ENCODE measurements around the gene FBXO28. TPM values are rescaled to one million over a fixed set of nuclear protein-coding genes. Genes with fewer than 3 reads are reported as not detected.

FBXO28 gene
- total RNA-seq, 1 donor from 2014 or later: 23.2 TPM

GRCh38 chr1:224109981-224110380 is 3.9 kb upstream of the FBXO28 start:
- no peak overlapping the region for H3K4me3 ChIP-seq (ENCODE audit: low read depth, low read length)
- DNase-seq (ENCODE audit: low read depth): no peak
- TF ChIP-seq, protein P1, sequence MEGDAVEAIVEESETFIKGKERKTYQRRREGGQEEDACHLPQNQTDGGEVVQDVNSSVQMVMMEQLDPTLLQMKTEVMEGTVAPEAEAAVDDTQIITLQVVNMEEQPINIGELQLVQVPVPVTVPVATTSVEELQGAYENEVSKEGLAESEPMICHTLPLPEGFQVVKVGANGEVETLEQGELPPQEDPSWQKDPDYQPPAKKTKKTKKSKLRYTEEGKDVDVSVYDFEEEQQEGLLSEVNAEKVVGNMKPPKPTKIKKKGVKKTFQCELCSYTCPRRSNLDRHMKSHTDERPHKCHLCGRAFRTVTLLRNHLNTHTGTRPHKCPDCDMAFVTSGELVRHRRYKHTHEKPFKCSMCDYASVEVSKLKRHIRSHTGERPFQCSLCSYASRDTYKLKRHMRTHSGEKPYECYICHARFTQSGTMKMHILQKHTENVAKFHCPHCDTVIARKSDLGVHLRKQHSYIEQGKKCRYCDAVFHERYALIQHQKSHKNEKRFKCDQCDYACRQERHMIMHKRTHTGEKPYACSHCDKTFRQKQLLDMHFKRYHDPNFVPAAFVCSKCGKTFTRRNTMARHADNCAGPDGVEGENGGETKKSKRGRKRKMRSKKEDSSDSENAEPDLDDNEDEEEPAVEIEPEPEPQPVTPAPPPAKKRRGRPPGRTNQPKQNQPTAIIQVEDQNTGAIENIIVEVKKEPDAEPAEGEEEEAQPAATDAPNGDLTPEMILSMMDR (conservative IDR thresholded peaks at IDR 0.05; ENCODE audit: low read depth, low read length): no peak

DNA sequence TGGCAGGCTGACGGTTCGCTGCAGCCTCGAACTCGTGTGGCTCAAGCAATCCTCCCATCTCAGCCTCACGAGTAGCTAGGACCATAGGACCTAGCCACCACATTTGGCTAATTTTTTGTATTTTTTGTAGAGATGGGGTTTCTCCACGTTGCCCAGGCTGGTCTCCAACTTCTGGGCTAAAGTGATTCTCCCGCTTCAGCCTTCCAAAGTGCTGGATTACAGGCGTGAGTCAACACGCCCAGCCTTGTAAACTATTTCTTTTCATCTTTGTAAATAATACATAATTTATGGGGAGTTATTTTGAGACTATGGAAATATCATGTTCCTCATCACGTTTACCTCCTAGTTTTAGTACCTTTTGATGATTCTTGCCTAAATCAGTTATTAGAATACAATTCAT is 906 bp upstream of the FBXO28 start:
- no peak overlapping the region for H3K4me3 ChIP-seq (ENCODE audit: low read depth, low read length)
- TF ChIP-seq, protein P1 (conservative IDR thresholded peaks at IDR 0.05; ENCODE audit: low read depth, low read length): no peak
- no peak for DNase-seq (ENCODE audit: low read depth)

GRCh38 chr1:224113545-224113917 is 380 bp upstream of the FBXO28 start:
- peak overlapping the region; percentile 96 for H3K4me3 ChIP-seq (ENCODE audit: low read depth, low read length)
- DNase-seq (ENCODE audit: low read depth): no peak
- TF ChIP-seq, protein P1 (conservative IDR thresholded peaks at IDR 0.05; ENCODE audit: low read depth, low read length): no peak

DNA sequence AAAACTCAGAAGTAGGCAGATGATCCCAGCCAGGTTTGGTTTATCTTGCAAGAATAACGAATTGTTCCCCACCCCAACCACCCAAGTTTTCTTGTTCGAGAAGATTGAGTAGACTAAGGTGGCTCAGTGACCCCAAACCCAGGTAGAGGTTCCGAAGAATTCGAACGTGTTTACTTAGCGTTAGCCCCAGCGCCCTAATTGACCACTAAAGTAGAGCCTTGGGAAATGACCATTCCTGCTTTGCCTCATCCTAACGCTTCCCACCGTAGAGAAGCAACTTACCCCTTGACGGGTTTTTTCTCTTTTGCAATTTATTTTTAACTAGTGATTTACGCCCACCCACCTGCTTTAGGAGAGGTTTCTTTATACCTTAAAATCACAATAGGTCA is 870 bp downstream of the FBXO28 start:
- TF ChIP-seq, protein P1 (conservative IDR thresholded peaks at IDR 0.05; ENCODE audit: low read depth, low read length): no peak
- peak overlapping the region; percentile 96 for H3K4me3 ChIP-seq (ENCODE audit: low read depth, low read length)
- DNase-seq (ENCODE audit: low read depth): no peak

DNA sequence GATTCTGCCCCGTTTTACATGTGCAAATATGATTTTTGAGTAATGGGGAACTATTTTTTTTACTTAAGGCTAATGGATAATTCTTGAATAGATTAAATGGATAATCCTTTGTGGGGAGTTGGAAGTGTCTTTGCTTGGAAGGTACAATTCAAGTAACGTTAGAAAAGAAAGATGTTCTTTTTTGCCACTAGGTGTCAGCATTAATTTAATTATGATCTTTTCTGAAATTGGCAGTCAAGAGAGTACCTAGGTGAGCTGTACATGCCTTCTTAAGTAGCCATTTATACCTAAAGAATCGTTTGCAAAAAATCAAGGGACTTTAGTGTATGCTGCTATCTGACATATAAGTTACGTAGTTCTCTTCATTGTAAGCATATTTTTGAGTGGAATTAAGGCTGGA is 2.2 kb downstream of the FBXO28 start:
- DNase-seq (ENCODE audit: low read depth): peak; percentile 32
- H3K4me3 ChIP-seq (ENCODE audit: low read depth, low read length): peak overlapping the region; percentile 96
- TF ChIP-seq, protein P1 (conservative IDR thresholded peaks at IDR 0.05; ENCODE audit: low read depth, low read length): peak; percentile 54

GRCh38 chr1:224118688-224119087 is 4.8 kb downstream of the FBXO28 start:
- no peak for DNase-seq (ENCODE audit: low read depth)
- TF ChIP-seq, protein P1 (conservative IDR thresholded peaks at IDR 0.05; ENCODE audit: low read depth, low read length): no peak
- H3K4me3 ChIP-seq (ENCODE audit: low read depth, low read length): no peak overlapping the region

DNA sequence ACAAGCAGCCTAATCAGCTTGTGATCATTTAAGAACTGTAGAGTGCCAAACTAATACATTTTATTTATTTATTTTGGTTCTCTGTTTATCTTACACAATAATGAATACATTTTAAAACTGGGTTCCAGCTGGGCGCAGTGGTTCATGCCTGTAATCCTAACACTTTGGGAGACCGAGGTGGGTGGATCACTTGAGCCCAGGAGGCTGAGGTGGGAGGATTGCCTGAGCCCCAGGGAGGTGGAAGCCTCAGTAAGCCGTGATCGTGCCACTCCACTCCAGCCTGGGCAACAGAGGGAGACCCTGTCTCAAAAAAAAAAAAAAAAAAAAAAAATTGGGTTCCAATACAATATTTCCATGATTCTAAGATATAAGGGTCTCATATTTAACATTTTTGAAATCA is 9.2 kb downstream of the FBXO28 start:
- DNase-seq (ENCODE audit: low read depth): no peak
- TF ChIP-seq, protein P1 (conservative IDR thresholded peaks at IDR 0.05; ENCODE audit: low read depth, low read length): no peak
- H3K4me3 ChIP-seq (ENCODE audit: low read depth, low read length): no peak overlapping the region

Data from epithelial cell of proximal tubule (primary cell).